Left kidney (tissue), 2 donors: ENCODE data around the gene STXBP6. TPM values are rescaled to one million over a fixed set of nuclear protein-coding genes. Genes with fewer than 3 reads are reported as not detected.
A peak's percentile ranks its signal among the peaks of the same experiment; 100 is the strongest.
"Not testable (repeated sequence)": the region's sequence is repeated elsewhere in the genome, so short reads cannot be mapped to it uniquely, and the experiment has no call there.

Experiments
- DNase-seq: peaks from one replicate; pipeline ENCODE4 v3.0.0-alpha.2; 2013
- polyA plus RNA-seq: library from polyadenylated mRNA; unstranded; fragments of 120-200 nt; gene quantifications from one replicate; pipeline ENCODE4 v1.2.1, GENCODE V29; 2013; ENCODE audit not compliant: insufficient read length

The STXBP6 gene
- polyA plus RNA-seq, 1 donor: 9.8 TPM

DNA sequence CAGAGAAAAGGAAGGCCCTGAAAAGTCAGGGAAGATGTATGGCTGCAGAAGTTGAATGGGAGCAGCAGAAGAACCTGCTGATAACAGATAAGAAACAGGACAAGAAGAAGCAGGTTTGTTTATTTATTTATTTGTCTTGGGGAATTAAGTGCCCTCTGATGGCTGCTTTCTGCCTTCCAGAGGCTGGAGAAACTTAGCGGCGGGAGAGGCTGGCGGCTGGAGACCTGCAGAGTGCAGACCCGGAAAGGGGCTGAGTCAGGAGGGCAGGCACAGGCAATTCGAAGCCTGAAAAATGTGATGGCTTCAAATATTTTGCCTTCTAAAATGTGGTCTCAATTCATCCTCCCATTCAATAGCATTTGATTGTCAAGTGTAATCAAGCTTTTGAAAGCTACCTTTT lies 247.7 kb downstream of the STXBP6 start:
- DNase-seq: no peak

DNA sequence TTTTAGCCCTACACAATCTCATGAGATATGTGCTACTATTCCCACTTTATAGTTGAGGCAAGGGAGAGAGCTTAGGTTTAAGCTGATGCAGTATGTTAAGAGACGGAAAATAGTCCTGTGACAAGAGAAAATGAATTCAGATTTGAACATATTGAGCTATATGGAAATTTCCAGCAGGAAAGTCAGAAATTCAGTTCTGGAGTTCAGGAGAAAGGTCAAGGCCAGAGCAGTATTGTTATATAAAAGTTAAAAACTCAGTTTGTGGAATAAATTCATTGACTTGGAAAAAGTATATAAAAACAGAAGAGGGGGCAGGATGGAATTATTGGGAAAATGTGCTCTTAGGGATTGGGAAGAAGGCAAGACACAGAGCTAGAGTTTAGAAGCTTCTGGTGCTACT lies 248.9 kb downstream of the STXBP6 start:
- DNase-seq: no peak

DNA sequence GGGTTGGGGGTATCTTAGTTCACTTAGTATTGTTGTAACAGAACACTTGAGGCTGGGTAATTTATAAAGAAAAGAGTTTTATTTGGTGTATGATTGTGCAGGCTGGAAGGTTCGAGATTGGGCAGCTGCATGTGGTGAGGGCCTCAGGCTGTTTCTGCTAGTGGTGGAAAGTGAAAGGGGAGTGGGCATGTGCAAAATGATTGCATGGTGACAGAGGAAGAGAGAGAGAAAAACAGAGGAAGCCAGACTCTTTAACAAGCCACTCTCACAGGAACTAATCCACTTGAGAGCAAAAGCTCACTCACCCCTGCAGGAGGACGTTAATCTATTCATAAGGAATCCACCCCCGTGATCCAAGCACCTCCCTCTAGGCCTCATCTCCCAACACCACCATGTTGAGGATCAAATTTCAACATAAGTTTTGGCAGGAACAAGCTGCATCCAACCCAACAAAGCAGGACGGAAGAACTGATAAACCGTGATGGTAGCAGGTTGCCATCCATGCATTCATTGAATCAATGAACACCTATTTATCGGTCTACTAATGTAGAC lies 251.0 kb downstream of the STXBP6 start:
- no peak for DNase-seq

- no peak for DNase-seq
Observed at GRCh38 chr14:24795406-24795805, 254.5 kb downstream of the STXBP6 start.

DNA sequence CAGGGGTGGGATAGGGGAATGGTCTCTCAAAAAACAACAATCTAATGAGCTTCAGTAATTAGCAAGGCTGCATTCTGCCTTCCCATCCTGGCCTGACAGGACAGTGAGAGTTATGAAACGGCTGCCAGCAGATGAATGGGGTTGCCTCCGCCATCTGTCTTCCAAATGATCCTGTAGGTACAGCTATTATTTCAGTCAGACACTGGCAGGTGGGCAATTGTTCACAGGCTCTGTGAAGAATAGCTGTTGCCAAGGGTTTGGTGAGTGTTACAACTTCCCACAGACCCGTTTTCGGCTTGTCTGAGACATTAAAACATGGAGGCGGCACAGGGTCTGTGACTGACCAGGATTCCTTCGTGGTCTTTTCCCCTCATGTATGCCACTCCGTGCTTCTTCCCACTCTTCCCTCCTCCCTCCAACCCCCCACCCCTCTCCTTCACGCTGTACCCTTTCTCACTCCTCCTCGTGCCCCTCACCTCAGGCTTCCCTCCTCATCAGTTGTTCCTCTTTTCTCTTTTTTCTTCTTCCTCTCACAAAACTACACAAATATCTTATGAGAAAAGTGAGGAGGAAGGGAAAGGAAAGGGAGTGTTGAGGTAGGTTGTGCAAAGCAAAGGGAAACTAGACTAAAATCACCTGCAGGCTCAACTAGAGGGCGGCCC lies 255.2 kb downstream of the STXBP6 start:
- no peak for DNase-seq

DNA sequence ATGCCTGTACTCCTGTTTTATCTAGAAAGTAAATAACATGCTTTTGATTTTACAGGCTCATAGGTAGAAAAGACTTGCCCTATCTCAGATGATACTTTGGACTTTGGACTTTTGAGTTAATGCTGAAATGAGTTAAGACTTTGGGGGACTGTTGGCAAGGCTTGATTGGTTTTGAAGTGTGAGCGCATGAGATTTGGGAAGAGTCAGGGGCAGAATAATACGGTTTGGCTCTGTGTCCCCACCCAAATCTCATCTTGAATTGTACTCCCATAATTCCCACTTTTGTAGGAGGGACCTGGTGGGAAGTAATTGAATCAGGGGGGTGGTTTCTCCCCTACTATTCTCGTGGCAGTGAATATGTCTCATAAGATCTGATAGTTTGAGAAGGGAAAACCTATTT lies 259.8 kb downstream of the STXBP6 start:
- no peak for DNase-seq

DNA sequence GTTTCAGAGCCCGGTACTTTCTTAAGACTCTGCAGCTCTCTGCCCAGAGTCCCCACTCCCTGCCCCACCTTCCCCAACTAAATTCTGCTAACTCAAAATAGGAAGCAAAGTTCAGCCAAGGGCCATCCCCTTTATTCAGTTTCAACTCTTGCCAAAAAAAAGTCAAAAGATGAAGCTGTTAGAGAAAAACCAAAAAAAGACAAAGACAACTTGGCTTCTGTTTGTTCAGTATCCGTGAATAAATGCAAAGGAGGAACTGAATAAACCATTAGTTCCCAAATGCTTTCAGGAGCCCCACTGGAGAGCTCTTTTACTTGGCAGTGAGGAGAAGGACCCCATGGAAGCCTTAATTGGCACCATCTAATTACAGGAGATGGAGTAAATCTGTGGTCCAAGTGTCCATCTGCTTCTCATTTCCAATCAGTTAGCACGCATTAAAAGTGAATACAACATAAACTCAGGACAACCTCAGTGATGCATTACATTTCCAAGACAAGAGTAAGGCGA lies 260.5 kb downstream of the STXBP6 start:
- DNase-seq: peak; percentile 25

DNA sequence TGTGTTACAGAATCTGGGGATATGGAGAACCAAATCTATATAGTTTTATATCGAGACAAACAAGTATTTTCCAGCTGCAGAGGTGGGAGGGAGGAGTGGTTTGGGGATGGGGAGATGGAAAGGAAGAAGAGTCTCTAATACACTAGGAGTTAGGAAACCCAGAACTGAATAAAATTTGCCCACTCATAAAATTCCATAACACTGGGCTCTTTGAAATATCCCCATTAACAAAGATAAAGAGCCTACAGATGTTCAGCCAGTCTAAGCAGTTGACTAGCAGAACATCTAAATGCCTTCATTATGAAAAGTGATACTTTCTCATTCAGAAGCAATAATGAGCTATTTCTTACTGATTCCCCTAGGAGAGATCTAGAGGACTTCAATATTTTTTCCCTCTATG lies 264.2 kb downstream of the STXBP6 start:
- no peak for DNase-seq

GRCh38 chr14:24784981-24785380 lies 265.0 kb downstream of the STXBP6 start:
- DNase-seq: no peak

DNA sequence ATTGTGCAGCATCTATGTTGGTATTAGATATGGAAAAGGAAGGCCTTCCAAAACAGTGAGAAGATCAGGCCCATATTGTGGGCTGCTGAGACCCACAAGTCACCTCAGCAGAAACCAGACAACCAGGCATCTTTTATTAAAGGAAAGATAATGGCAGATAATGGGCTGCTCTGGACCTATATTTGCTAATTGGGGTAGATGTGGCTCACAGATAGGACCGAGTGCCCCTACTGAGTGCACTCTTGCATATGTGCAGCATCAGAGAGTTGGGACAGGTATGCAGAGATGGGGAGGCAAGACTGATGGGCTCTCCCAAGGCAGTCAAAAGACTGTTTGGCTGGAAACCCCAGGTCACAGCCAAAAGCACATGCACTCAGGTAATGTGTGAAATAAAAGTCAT lies 266.2 kb downstream of the STXBP6 start:
- no peak for DNase-seq

GRCh38 chr14:24780281-24780680 lies 269.7 kb downstream of the STXBP6 start:
- no peak for DNase-seq

GRCh38 chr14:24777678-24778077 lies 272.3 kb downstream of the STXBP6 start:
- DNase-seq: no peak

- no peak for DNase-seq
Observed at GRCh38 chr14:24775950-24776349, 274.0 kb downstream of the STXBP6 start.

GRCh38 chr14:24774187-24774915 lies 275.6 kb downstream of the STXBP6 start:
- no peak for DNase-seq

- DNase-seq: not testable (repeated sequence)
Observed at GRCh38 chr14:24773564-24773963, 276.4 kb downstream of the STXBP6 start.

GRCh38 chr14:24766434-24766833 lies 283.5 kb downstream of the STXBP6 start:
- DNase-seq: no peak

DNA sequence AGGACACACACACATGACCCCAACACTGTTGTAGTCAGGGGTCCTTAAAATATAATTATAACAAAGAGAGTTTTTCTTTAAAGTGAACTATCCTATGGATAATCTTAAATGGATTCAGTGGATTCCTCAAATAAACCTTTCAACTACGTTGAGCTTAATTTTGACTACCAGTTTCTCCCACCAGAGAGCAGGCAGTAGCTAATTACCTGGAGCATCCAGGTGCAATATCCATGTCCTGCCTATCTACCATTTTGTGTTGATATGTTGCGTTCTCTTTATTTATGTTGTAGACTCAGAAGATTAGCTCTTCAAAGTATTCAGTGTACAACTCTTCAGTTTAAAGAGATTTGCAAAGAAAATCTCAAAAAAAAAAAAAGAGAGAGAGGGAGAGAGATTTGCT lies 288.8 kb downstream of the STXBP6 start:
- DNase-seq: no peak
